ENCODE results near the gene ANP32D.

DNA sequence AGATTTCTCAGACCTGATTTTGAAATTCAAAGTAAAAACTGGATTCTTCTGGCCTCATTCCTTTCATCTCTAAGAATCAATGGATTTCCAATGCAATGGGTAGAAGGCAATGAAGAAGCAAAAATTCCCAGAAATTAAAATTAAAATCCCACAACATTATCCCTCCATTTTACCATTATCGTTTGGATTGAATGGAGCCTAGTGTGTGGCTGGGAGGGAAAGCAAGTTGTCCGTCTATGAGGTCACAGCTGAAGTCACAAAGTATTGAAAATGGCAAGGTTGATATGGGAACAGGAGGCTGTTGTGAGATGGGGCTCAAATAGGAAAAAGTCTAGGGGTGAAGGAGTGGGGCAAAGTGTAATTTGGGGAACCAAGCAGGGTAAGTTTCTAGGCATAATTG lies 9.8 kb downstream of the ANP32D start, which contains the start of gene C12orf54:
- TF ChIP-seq EZH2 (IDR thresholded peaks at IDR 0.05) (no peak), POLR2AphosphoS5 (IDR thresholded peaks at IDR 0.05; ENCODE audit: borderline replicate concordance, low read depth, low read length) (no peak)

Data from SK-N-MC (cell line).